Epithelial cell of proximal tubule (primary cell): Measurements from ENCODE around the gene NCAPG2. TPM values are rescaled to one million over a fixed set of nuclear protein-coding genes. Genes with fewer than 3 reads are reported as not detected.

Source experiments
- DNase-seq: peaks from one replicate; pipeline ENCODE4 v3.0.0-alpha.2; 2011; ENCODE audit warnings: low read depth
- H3K4me3 ChIP-seq: 2 replicates; pipeline ENCODE4 v1.5.1; 2011; ENCODE audit warnings: low read depth, mild to moderate bottlenecking, low read length
- CTCF ChIP-seq: conservative IDR thresholded peaks from 2 replicates; pipeline ENCODE4 v1.5.1; 2012; ENCODE audit warnings: low read depth, mild to moderate bottlenecking, low read length
- total RNA-seq: library from RNA; depleted of rRNA; stranded (reverse); fragments of >200 nt; gene quantifications from 2 replicates; pipeline ENCODE4 v1.2.3, GENCODE V29; 2015

NCAPG2 gene
- total RNA-seq, 1 donor from 2014 or later = 30.1 TPM

GRCh38 chr7:158620418-158620817, 84.2 kb downstream of the NCAPG2 start:
- no peak overlapping the region for H3K4me3 ChIP-seq
- DNase-seq = no peak
- TF ChIP-seq CTCF = no peak

GRCh38 chr7:158618745-158619140, 85.9 kb downstream of the NCAPG2 start:
- no peak for TF ChIP-seq CTCF
- DNase-seq = no peak
- H3K4me3 ChIP-seq = no peak overlapping the region

- DNase-seq = no peak
- H3K4me3 ChIP-seq = no peak overlapping the region
- TF ChIP-seq CTCF = no peak
These were observed 86.9 kb downstream of the NCAPG2 start for GRCh38 chr7:158617737-158618128.

GRCh38 chr7:158616050-158616449, 88.6 kb downstream of the NCAPG2 start:
- H3K4me3 ChIP-seq = no peak overlapping the region
- TF ChIP-seq CTCF = no peak
- DNase-seq = no peak

- DNase-seq = no peak
- no peak for TF ChIP-seq CTCF
- H3K4me3 ChIP-seq = no peak overlapping the region
These were observed 89.9 kb downstream of the NCAPG2 start for GRCh38 chr7:158614700-158615099.

- no peak overlapping the region for H3K4me3 ChIP-seq
- DNase-seq = no peak
- no peak for TF ChIP-seq CTCF
These were observed 91.1 kb downstream of the NCAPG2 start for GRCh38 chr7:158613481-158613880.

- no peak for TF ChIP-seq CTCF
- DNase-seq = no peak
- H3K4me3 ChIP-seq = no peak overlapping the region
These were observed 92.1 kb downstream of the NCAPG2 start for GRCh38 chr7:158612546-158612945.
